Measurements from ENCODE around the gene CNNM1. TPM values are rescaled to one million over a fixed set of nuclear protein-coding genes. Genes with fewer than 3 reads are reported as not detected.

Gene CNNM1
- total RNA-seq, 1 donor from 2014 or later, result 0.56 TPM

- TF ChIP-seq EZH2 (IDR thresholded peaks at IDR 0.05), result no peak
- no peak for TF ChIP-seq EZH2phosphoT487 (IDR thresholded peaks at IDR 0.05)
- TF ChIP-seq CTCF (IDR thresholded peaks at IDR 0.05), result no peak
- H3K4me3 ChIP-seq, result no peak overlapping the region
- no peaks in the 10 kb centered on the region for H4K20me1 ChIP-seq (ENCODE audit: low read depth)
- no peak overlapping the region for H3K27ac ChIP-seq
- peaks cover 18% of the 10 kb centered on the region for H3K4me1 Mint-ChIP-seq
- H3K9me3 Mint-ChIP-seq, result no peaks in the 10 kb centered on the region
- peaks cover 3% of the 10 kb centered on the region for H3K36me3 Mint-ChIP-seq
- no peak overlapping the region for H3K27ac Mint-ChIP-seq
- H3K79me2 ChIP-seq (ENCODE audit: low read depth), result peaks cover 42% of the 10 kb centered on the region
- H3K4me3 Mint-ChIP-seq, result peak overlapping the region; percentile 99
- peaks cover 4% of the 10 kb centered on the region for H3K4me1 ChIP-seq
- peaks cover 2% of the 10 kb centered on the region for H3K27me3 Mint-ChIP-seq (ENCODE audit: insufficient read depth, low read depth)
- no peaks in the 10 kb centered on the region for H3K27me3 ChIP-seq
- peaks cover 3% of the 10 kb centered on the region for H3F3A ChIP-seq (ENCODE audit: low read depth)
- H3K36me3 ChIP-seq, result no peaks in the 10 kb centered on the region
- H3K4me2 ChIP-seq, result no peak overlapping the region
- no peak overlapping the region for H2AFZ ChIP-seq (replicated peaks)
- no peak for DNase-seq (ENCODE audit: low spot score)
- no peaks in the 10 kb centered on the region for H3K9me3 ChIP-seq (ENCODE audit: low read depth)
- H3K9ac ChIP-seq, result no peak overlapping the region
Measured at GRCh38 chr10:99432881-99433280, 103.7 kb downstream of the CNNM1 start.

GRCh38 chr10:99433378-99434020 lies 104.3 kb downstream of the CNNM1 start:
- no peak overlapping the region for H3K27ac Mint-ChIP-seq
- no peaks in the 10 kb centered on the region for H4K20me1 ChIP-seq (ENCODE audit: low read depth)
- peaks cover 18% of the 10 kb centered on the region for H3K4me1 Mint-ChIP-seq
- H3K9me3 ChIP-seq (ENCODE audit: low read depth), result no peaks in the 10 kb centered on the region
- no peak overlapping the region for H3K4me3 Mint-ChIP-seq
- H3K9me3 Mint-ChIP-seq, result no peaks in the 10 kb centered on the region
- no peak overlapping the region for H3K4me2 ChIP-seq
- peaks cover 2% of the 10 kb centered on the region for H3K27me3 Mint-ChIP-seq (ENCODE audit: insufficient read depth, low read depth)
- peak; percentile 26 for TF ChIP-seq CTCF (IDR thresholded peaks at IDR 0.05)
- TF ChIP-seq EZH2 (IDR thresholded peaks at IDR 0.05), result no peak
- peaks cover 3% of the 10 kb centered on the region for H3F3A ChIP-seq (ENCODE audit: low read depth)
- DNase-seq (ENCODE audit: low spot score), result no peak
- no peak overlapping the region for H3K9ac ChIP-seq
- no peak overlapping the region for H3K27ac ChIP-seq
- no peaks in the 10 kb centered on the region for H3K27me3 ChIP-seq
- H3K36me3 Mint-ChIP-seq, result peaks cover 3% of the 10 kb centered on the region
- no peaks in the 10 kb centered on the region for H3K36me3 ChIP-seq
- H2AFZ ChIP-seq (replicated peaks), result no peak overlapping the region
- H3K79me2 ChIP-seq (ENCODE audit: low read depth), result peaks cover 36% of the 10 kb centered on the region
- no peak overlapping the region for H3K4me3 ChIP-seq
- H3K4me1 ChIP-seq, result peaks cover 4% of the 10 kb centered on the region

GRCh38 chr10:99435986-99436638 lies 107.0 kb downstream of the CNNM1 start:
- H3F3A ChIP-seq (ENCODE audit: low read depth), result peaks cover 3% of the 10 kb centered on the region
- H3K79me2 ChIP-seq (ENCODE audit: low read depth), result peaks cover 16% of the 10 kb centered on the region
- no peaks in the 10 kb centered on the region for H3K9me3 ChIP-seq (ENCODE audit: low read depth)
- Mint-ChIP-seq H3K27me3 (ENCODE audit: insufficient read depth, low read depth) (peaks cover 2% of the 10 kb centered on the region), H3K27ac (no peak overlapping the region), H3K36me3 (peaks cover 3% of the 10 kb centered on the region), H3K4me1 (peaks cover 10% of the 10 kb centered on the region), H3K9me3 (no peaks in the 10 kb centered on the region), H3K4me3 (no peak overlapping the region)
- H3K9ac ChIP-seq, result no peak overlapping the region
- H3K4me1 ChIP-seq, result no peaks in the 10 kb centered on the region
- no peaks in the 10 kb centered on the region for H3K27me3 ChIP-seq
- DNase-seq (ENCODE audit: low spot score), result peak; percentile 48
- H3K27ac ChIP-seq, result no peak overlapping the region
- no peak overlapping the region for H3K4me3 ChIP-seq
- TF ChIP-seq EZH2 (IDR thresholded peaks at IDR 0.05), result no peak
- peak; percentile 78 for TF ChIP-seq CTCF (IDR thresholded peaks at IDR 0.05)
- no peak for TF ChIP-seq EZH2phosphoT487 (IDR thresholded peaks at IDR 0.05)
- no peak overlapping the region for H2AFZ ChIP-seq (replicated peaks)
- H3K36me3 ChIP-seq, result no peaks in the 10 kb centered on the region
- no peaks in the 10 kb centered on the region for H4K20me1 ChIP-seq (ENCODE audit: low read depth)
- no peak overlapping the region for H3K4me2 ChIP-seq

Data from neural progenitor cell (in vitro differentiated cells).